GM21447 (cell line): ENCODE data around the gene HDGFL2.

Source experiments
- ATAC-seq: cut with Tn5 transposase; IDR thresholded peaks from one replicate; pipeline ENCODE4 v1.9.1; 2021; ENCODE audit not compliant: unreplicated experiment

HDGFL2 gene

GRCh38 chr19:4496304-4496703 is 24.2 kb downstream of the HDGFL2 start:
- ATAC-seq, result no peak

- no peak for ATAC-seq
These were observed 25.8 kb downstream of the HDGFL2 start for GRCh38 chr19:4497770-4498389.

- no peak for ATAC-seq
These were observed 26.6 kb downstream of the HDGFL2 start for GRCh38 chr19:4498694-4499093.

GRCh38 chr19:4499318-4499717 is 27.2 kb downstream of the HDGFL2 start:
- no peak for ATAC-seq

- no peak for ATAC-seq
These were observed 27.8 kb downstream of the HDGFL2 start for GRCh38 chr19:4499855-4500254.

GRCh38 chr19:4500841-4501591 is 28.9 kb downstream of the HDGFL2 start:
- ATAC-seq, result no peak

GRCh38 chr19:4501691-4502090 is 29.6 kb downstream of the HDGFL2 start:
- ATAC-seq, result no peak

GRCh38 chr19:4502282-4503131 is 30.4 kb downstream of the HDGFL2 start:
- ATAC-seq, result no peak

GRCh38 chr19:4503132-4503824 is 31.2 kb downstream of the HDGFL2 start:
- ATAC-seq, result no peak

- no peak for ATAC-seq
These were observed 31.7 kb downstream of the HDGFL2 start for GRCh38 chr19:4503825-4504170.

- no peak for ATAC-seq
These were observed 32.2 kb downstream of the HDGFL2 start for GRCh38 chr19:4504297-4504701.

GRCh38 chr19:4504891-4505569 is 32.9 kb downstream of the HDGFL2 start:
- ATAC-seq, result no peak

GRCh38 chr19:4505570-4506448 is 33.7 kb downstream of the HDGFL2 start:
- no peak for ATAC-seq

- no peak for ATAC-seq
These were observed 34.5 kb downstream of the HDGFL2 start for GRCh38 chr19:4506449-4507149.

- ATAC-seq, result no peak
These were observed 35.0 kb downstream of the HDGFL2 start for GRCh38 chr19:4507150-4507452.

- no peak for ATAC-seq
These were observed 35.7 kb downstream of the HDGFL2 start for GRCh38 chr19:4507804-4508203.

GRCh38 chr19:4508698-4509097 is 36.6 kb downstream of the HDGFL2 start:
- ATAC-seq, result no peak

GRCh38 chr19:4510435-4511255 is 38.5 kb downstream of the HDGFL2 start:
- ATAC-seq, result no peak
